HG02642 (cell line): Measurements from ENCODE around the gene DPF3.
"Not testable (repeated sequence)": the region's sequence is repeated elsewhere in the genome, so short reads cannot be mapped to it uniquely, and the experiment has no call there.

Experiments
- ATAC-seq: cut with Tn5 transposase; IDR thresholded peaks from one replicate; pipeline ENCODE4 v1.9.1; 2021; ENCODE audit warnings: mild to moderate bottlenecking; ENCODE audit not compliant: unreplicated experiment, poor library complexity

DPF3 gene

GRCh38 chr14:72779679-72780078, 114.2 kb downstream of the DPF3 start:
- no peak for ATAC-seq

- no peak for ATAC-seq
Observed at GRCh38 chr14:72777636-72778035, 116.3 kb downstream of the DPF3 start.

GRCh38 chr14:72776701-72777261, 117.1 kb downstream of the DPF3 start:
- ATAC-seq, result no peak

GRCh38 chr14:72775923-72776554, 117.9 kb downstream of the DPF3 start:
- ATAC-seq, result no peak

- no peak for ATAC-seq
Observed at GRCh38 chr14:72774894-72775620, 118.8 kb downstream of the DPF3 start.

- ATAC-seq, result no peak
Observed at GRCh38 chr14:72774141-72774540, 119.8 kb downstream of the DPF3 start.

- ATAC-seq, result no peak
Observed at GRCh38 chr14:72771561-72771960, 122.3 kb downstream of the DPF3 start.

GRCh38 chr14:72766296-72766695, 127.6 kb downstream of the DPF3 start:
- ATAC-seq, result no peak

GRCh38 chr14:72763892-72764291, 130.0 kb downstream of the DPF3 start:
- no peak for ATAC-seq

- no peak for ATAC-seq
Observed at GRCh38 chr14:72759670-72760069, 134.2 kb downstream of the DPF3 start.

GRCh38 chr14:72758993-72759392, 134.9 kb downstream of the DPF3 start:
- ATAC-seq, result no peak

GRCh38 chr14:72758420-72758819, 135.5 kb downstream of the DPF3 start:
- ATAC-seq, result no peak

GRCh38 chr14:72756967-72757366, 136.9 kb downstream of the DPF3 start:
- ATAC-seq, result no peak

GRCh38 chr14:72755766-72756165, 138.1 kb downstream of the DPF3 start:
- ATAC-seq, result no peak

GRCh38 chr14:72754949-72755348, 139.0 kb downstream of the DPF3 start:
- no peak for ATAC-seq

- ATAC-seq, result no peak
Observed at GRCh38 chr14:72753879-72754400, 140.0 kb downstream of the DPF3 start.

GRCh38 chr14:72753044-72753710, 140.7 kb downstream of the DPF3 start:
- ATAC-seq, result no peak

GRCh38 chr14:72752034-72752412, 141.9 kb downstream of the DPF3 start:
- no peak for ATAC-seq

GRCh38 chr14:72751276-72752033, 142.4 kb downstream of the DPF3 start:
- no peak for ATAC-seq

- not testable (repeated sequence) for ATAC-seq
Observed at GRCh38 chr14:72748921-72749320, 145.0 kb downstream of the DPF3 start.
